Fibroblast of lung (primary cell): ENCODE results near the gene ADPGK. TPM values are rescaled to one million over a fixed set of nuclear protein-coding genes. Genes with fewer than 3 reads are reported as not detected.
A peak's percentile ranks its signal among the peaks of the same experiment; 100 is the strongest.

Experiments
- DNase-seq, 2 donors: peaks; one replicate each; pipeline versions ENCODE4 v3.0.0 to v3.0.0-alpha.2; 2010; ENCODE audit warnings: low read depth in 2 of 2
- H2AFZ ChIP-seq: 2 replicates; pipeline ENCODE4 v1.5.1; 2012; ENCODE audit warnings: low read length, control low read depth, inconsistent platforms
- H3K27ac ChIP-seq: 2 replicates; pipeline ENCODE4 v1.5.1; 2011; ENCODE audit warnings: low read length, control low read depth; ENCODE audit not compliant: insufficient read depth
- H3K27me3 ChIP-seq: 2 replicates; pipeline ENCODE4 v1.5.1; 2011; ENCODE audit warnings: mild to moderate bottlenecking, low read length; ENCODE audit not compliant: control insufficient read depth, insufficient read depth
- H3K36me3 ChIP-seq: 2 replicates; pipeline ENCODE4 v1.5.1; 2011; ENCODE audit warnings: low read length; ENCODE audit not compliant: control insufficient read depth, insufficient read depth
- H3K4me1 ChIP-seq: 2 replicates; pipeline ENCODE4 v1.5.1; 2011; ENCODE audit warnings: low read length; ENCODE audit not compliant: control insufficient read depth, insufficient read depth; ENCODE audit errors: extremely low read depth
- H3K4me2 ChIP-seq: 2 replicates; pipeline ENCODE4 v1.5.1; 2011; ENCODE audit warnings: low read length, control low read depth; ENCODE audit not compliant: insufficient read depth; ENCODE audit errors: extremely low read depth
- H3K4me3 ChIP-seq, 4 experiments: fragments of 200-600 bp in 1 of 4; sonication (generic) in 1 of 4; replicated peaks in 1 of 4; 2 replicates each; pipeline ENCODE4 v1.5.1; 2011 to 2016; ENCODE audit warnings: low read length in 4 of 4, low read depth in 3 of 4, mild to moderate bottlenecking in 3 of 4, control low read depth in 2 of 4, inconsistent platforms in 1 of 4, mixed read lengths in 1 of 4; ENCODE audit not compliant: insufficient read depth in 1 of 4; ENCODE audit errors: control extremely low read depth in 1 of 4
- H3K79me2 ChIP-seq: 2 replicates; pipeline ENCODE4 v1.5.1; 2012; ENCODE audit warnings: mild to moderate bottlenecking, low read length, inconsistent platforms; ENCODE audit not compliant: control insufficient read depth, insufficient read depth
- H3K9ac ChIP-seq: 2 replicates; pipeline ENCODE4 v1.5.1; 2011; ENCODE audit warnings: mild to moderate bottlenecking, low read length, control low read depth; ENCODE audit not compliant: insufficient read depth
- H3K9me3 ChIP-seq: 2 replicates; pipeline ENCODE4 v1.5.1; 2012; ENCODE audit warnings: low read depth, low read length; ENCODE audit not compliant: control insufficient read depth, insufficient read depth
- H4K20me1 ChIP-seq: 2 replicates; pipeline ENCODE4 v1.5.1; 2011; ENCODE audit warnings: low read length; ENCODE audit not compliant: control insufficient read depth, insufficient read depth; ENCODE audit errors: extremely low read depth
- EZH2 ChIP-seq: IDR thresholded peaks from 2 replicates; pipeline ENCODE4 v1.5.1; 2012; ENCODE audit warnings: low read length, control low read depth, mild to moderate bottlenecking; ENCODE audit errors: missing control alignments
- polyA plus RNA-seq, 2 donors: library from polyadenylated mRNA; depleted of rRNA in 1 of 2; stranded (reverse) in 1 of 2; unstranded in 1 of 2; fragments of >200 nt; gene quantifications; 2 replicates each; pipeline ENCODE4 v1.2.1, GENCODE V29; 2011 to 2012; ENCODE audit warnings: missing spikeins in 1 of 2
- total RNA-seq: library from RNA; depleted of rRNA; stranded (reverse); fragments of >200 nt; gene quantifications from 2 replicates; pipeline ENCODE4 v1.2.1, GENCODE V29; 2014
- TF ChIP-seq, protein P1 (sequence below), 2 donors: IDR thresholded peaks in 1 of 2; conservative IDR thresholded peaks in 1 of 2; 1 replicate in 1 of 2; 2 replicates in 1 of 2; pipeline ENCODE4 v1.5.1; 2011 to 2012; ENCODE audit warnings: low read length in 2 of 2, control low read depth in 1 of 2, inconsistent platforms in 1 of 2, low read depth in 1 of 2, mild to moderate bottlenecking in 1 of 2

ADPGK gene
- total and polyA plus RNA-seq, 2 donors (not counting 1 experiment from before 2014, with no cell fraction given): 59.5 to 62.2 TPM

DNA sequence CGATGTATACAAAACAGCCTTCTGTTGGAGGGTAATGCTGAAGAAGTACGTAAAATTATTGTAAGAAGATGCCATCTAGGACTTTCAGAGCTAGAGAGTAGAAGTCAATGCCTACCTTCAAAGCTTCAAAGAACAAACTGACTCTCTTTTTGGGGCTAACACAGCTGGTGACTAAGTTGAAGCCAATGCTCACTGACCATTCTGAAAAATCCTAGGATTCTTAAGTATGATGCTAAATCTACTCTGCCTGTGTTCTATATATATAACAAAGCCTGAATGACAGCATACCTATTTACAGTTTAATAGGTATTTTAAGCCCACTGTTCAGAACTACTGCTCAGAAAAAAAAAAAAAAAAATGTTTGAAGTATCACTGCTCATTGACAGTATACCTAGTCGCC, 18.9 kb downstream of the ADPGK start:
- H3K9ac ChIP-seq: no peak overlapping the region
- no peak overlapping the region for H3K4me3 ChIP-seq
- no peaks in the 10 kb centered on the region for H3K36me3 ChIP-seq
- H2AFZ ChIP-seq: no peak overlapping the region
- no peaks in the 10 kb centered on the region for H4K20me1 ChIP-seq
- no peaks in the 10 kb centered on the region for H3K79me2 ChIP-seq
- no peaks in the 10 kb centered on the region for H3K27me3 ChIP-seq
- no peaks in the 10 kb centered on the region for H3K4me1 ChIP-seq
- no peak for TF ChIP-seq EZH2
- TF ChIP-seq, protein P1, sequence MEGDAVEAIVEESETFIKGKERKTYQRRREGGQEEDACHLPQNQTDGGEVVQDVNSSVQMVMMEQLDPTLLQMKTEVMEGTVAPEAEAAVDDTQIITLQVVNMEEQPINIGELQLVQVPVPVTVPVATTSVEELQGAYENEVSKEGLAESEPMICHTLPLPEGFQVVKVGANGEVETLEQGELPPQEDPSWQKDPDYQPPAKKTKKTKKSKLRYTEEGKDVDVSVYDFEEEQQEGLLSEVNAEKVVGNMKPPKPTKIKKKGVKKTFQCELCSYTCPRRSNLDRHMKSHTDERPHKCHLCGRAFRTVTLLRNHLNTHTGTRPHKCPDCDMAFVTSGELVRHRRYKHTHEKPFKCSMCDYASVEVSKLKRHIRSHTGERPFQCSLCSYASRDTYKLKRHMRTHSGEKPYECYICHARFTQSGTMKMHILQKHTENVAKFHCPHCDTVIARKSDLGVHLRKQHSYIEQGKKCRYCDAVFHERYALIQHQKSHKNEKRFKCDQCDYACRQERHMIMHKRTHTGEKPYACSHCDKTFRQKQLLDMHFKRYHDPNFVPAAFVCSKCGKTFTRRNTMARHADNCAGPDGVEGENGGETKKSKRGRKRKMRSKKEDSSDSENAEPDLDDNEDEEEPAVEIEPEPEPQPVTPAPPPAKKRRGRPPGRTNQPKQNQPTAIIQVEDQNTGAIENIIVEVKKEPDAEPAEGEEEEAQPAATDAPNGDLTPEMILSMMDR (conservative IDR thresholded peaks at IDR 0.05 in 1 of 2, IDR thresholded peaks at IDR 0.05 in 1 of 2; ENCODE audit: low read depth in 1 of 2, low read length in 2 of 2): no peak
- peak in 1 of 2 donors; percentile 34 for DNase-seq
- H3K9me3 ChIP-seq: no peaks in the 10 kb centered on the region
- H3K27ac ChIP-seq: no peak overlapping the region
- no peak overlapping the region for H3K4me2 ChIP-seq

GRCh38 chr15:72760590-72761260, 22.8 kb downstream of the ADPGK start:
- no peaks in the 10 kb centered on the region for H3K79me2 ChIP-seq
- no peaks in the 10 kb centered on the region for H4K20me1 ChIP-seq
- no peak overlapping the region for H3K4me3 ChIP-seq
- H3K9me3 ChIP-seq: no peaks in the 10 kb centered on the region
- TF ChIP-seq, protein P1 (conservative IDR thresholded peaks at IDR 0.05 in 1 of 2, IDR thresholded peaks at IDR 0.05 in 1 of 2; ENCODE audit: low read depth in 1 of 2, low read length in 2 of 2): no peak
- TF ChIP-seq EZH2: no peak
- no peak overlapping the region for H2AFZ ChIP-seq
- H3K4me1 ChIP-seq: peaks cover 12% of the 10 kb centered on the region
- H3K9ac ChIP-seq: no peak overlapping the region
- no peak for DNase-seq
- no peak overlapping the region for H3K27ac ChIP-seq
- no peak overlapping the region for H3K4me2 ChIP-seq
- H3K36me3 ChIP-seq: peaks cover under 1% of the 10 kb centered on the region
- no peaks in the 10 kb centered on the region for H3K27me3 ChIP-seq

DNA sequence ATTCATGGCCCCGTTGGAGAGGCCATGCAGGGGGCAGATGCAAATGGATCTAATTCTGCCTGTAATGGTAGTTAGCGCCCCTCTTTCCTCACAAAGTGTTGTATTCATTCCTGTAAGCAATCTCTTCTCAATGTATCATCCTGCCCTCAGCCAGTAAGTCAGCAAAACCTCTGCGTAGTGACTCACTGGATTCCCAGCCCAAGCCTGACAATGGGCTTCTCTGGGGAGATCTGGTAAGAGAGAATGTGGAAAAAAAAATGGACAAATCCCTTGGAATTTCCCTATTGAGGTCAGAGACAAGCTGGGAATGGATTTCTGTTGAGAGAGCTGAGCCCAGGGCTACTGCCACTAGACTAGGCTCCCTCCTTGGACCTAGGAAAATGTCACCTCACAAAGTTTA, 25.4 kb downstream of the ADPGK start:
- peaks cover 12% of the 10 kb centered on the region for H3K4me1 ChIP-seq
- TF ChIP-seq, protein P1 (conservative IDR thresholded peaks at IDR 0.05 in 1 of 2, IDR thresholded peaks at IDR 0.05 in 1 of 2; ENCODE audit: low read depth in 1 of 2, low read length in 2 of 2): no peak
- no peak for TF ChIP-seq EZH2
- no peak overlapping the region for H3K9ac ChIP-seq
- H3K4me2 ChIP-seq: no peak overlapping the region
- peaks cover 4% of the 10 kb centered on the region for H3K36me3 ChIP-seq
- no peak overlapping the region for H3K4me3 ChIP-seq
- no peak overlapping the region for H2AFZ ChIP-seq
- peak; percentile 69 to 98 for DNase-seq
- H3K9me3 ChIP-seq: no peaks in the 10 kb centered on the region
- H3K27me3 ChIP-seq: no peaks in the 10 kb centered on the region
- peak overlapping the region; percentile 75 for H3K27ac ChIP-seq
- no peaks in the 10 kb centered on the region for H3K79me2 ChIP-seq
- H4K20me1 ChIP-seq: no peaks in the 10 kb centered on the region
